ENCODE measurements around the gene NTNG1.
A peak's percentile ranks its signal among the peaks of the same experiment; 100 is the strongest.
"Not testable (repeated sequence)": the region's sequence is repeated elsewhere in the genome, so short reads cannot be mapped to it uniquely, and the experiment has no call there.

The NTNG1 gene

GRCh38 chr1:107140703-107141490 lies at the start of gene NTNG1:
NTNG1 (plus strand) TSS chr1:107141039.
- peak within 1 kb of the TSS; percentile 74 for H2AFZ ChIP-seq
- no peaks in the 10 kb centered on the region for H3K27me3 ChIP-seq (ENCODE audit: control insufficient read depth, insufficient read depth, low read length)
- no peaks in the 10 kb centered on the region for H3K36me3 ChIP-seq (ENCODE audit: control insufficient read depth, insufficient read depth, low read length)
- no peaks in the 10 kb centered on the region for H3K9me3 ChIP-seq (ENCODE audit: control insufficient read depth, low read length)
- peak within 1 kb of the TSS; percentile 75 for H3K4me3 ChIP-seq (ENCODE audit: low read depth, low read length)
- no peak within 1 kb of the TSS for H3K9ac ChIP-seq
- H3K4me1 ChIP-seq: no peaks in the 10 kb centered on the region
- H3K79me2 ChIP-seq: no peaks in the 10 kb centered on the region
- H3K27ac ChIP-seq: no peak within 1 kb of the TSS
- TF ChIP-seq CTCF (IDR thresholded peaks at IDR 0.05): no peak
- H3K4me2 ChIP-seq (ENCODE audit: low read length): peak within 1 kb of the TSS; percentile 79

- H2AFZ ChIP-seq: no peak overlapping the region
- no peak overlapping the region for H3K4me2 ChIP-seq (ENCODE audit: low read length)
- no peaks in the 10 kb centered on the region for H3K9me3 ChIP-seq (ENCODE audit: control insufficient read depth, low read length)
- no peak overlapping the region for H3K9ac ChIP-seq
- TF ChIP-seq CTCF (IDR thresholded peaks at IDR 0.05): no peak
- no peaks in the 10 kb centered on the region for H3K36me3 ChIP-seq (ENCODE audit: control insufficient read depth, insufficient read depth, low read length)
- H3K4me1 ChIP-seq: no peaks in the 10 kb centered on the region
- no peak overlapping the region for H3K27ac ChIP-seq
- H3K27me3 ChIP-seq (ENCODE audit: control insufficient read depth, insufficient read depth, low read length): no peaks in the 10 kb centered on the region
- H3K4me3 ChIP-seq (ENCODE audit: low read depth, low read length): no peak overlapping the region
- H3K79me2 ChIP-seq: no peaks in the 10 kb centered on the region
Measured at GRCh38 chr1:107091418-107091817, 49.4 kb upstream of the NTNG1 start.

GRCh38 chr1:107093395-107093794 lies 47.4 kb upstream of the NTNG1 start:
- H3K79me2 ChIP-seq; H3K27ac ChIP-seq; H3K4me3 ChIP-seq (ENCODE audit: low read depth, low read length); H3K9me3 ChIP-seq (ENCODE audit: control insufficient read depth, low read length); H3K4me2 ChIP-seq (ENCODE audit: low read length); H3K36me3 ChIP-seq (ENCODE audit: control insufficient read depth, insufficient read depth, low read length); H2AFZ ChIP-seq; H3K27me3 ChIP-seq (ENCODE audit: control insufficient read depth, insufficient read depth, low read length); H3K4me1 ChIP-seq; H3K9ac ChIP-seq: not testable (repeated sequence)

GRCh38 chr1:107095647-107096046 lies 45.2 kb upstream of the NTNG1 start:
- Histone ChIP-seq H3K36me3 (ENCODE audit: control insufficient read depth, insufficient read depth, low read length) (no peaks in the 10 kb centered on the region), H3K79me2 (no peaks in the 10 kb centered on the region)
- no peak for TF ChIP-seq CTCF (IDR thresholded peaks at IDR 0.05)

GRCh38 chr1:107096690-107097089 lies 44.1 kb upstream of the NTNG1 start:
- H3K9ac ChIP-seq: no peak overlapping the region
- no peak overlapping the region for H3K27ac ChIP-seq
- H3K9me3 ChIP-seq (ENCODE audit: control insufficient read depth, low read length): no peaks in the 10 kb centered on the region
- no peak for TF ChIP-seq CTCF (IDR thresholded peaks at IDR 0.05)
- H3K36me3 ChIP-seq (ENCODE audit: control insufficient read depth, insufficient read depth, low read length): no peaks in the 10 kb centered on the region
- H3K4me2 ChIP-seq (ENCODE audit: low read length): no peak overlapping the region
- no peak overlapping the region for H2AFZ ChIP-seq
- H3K79me2 ChIP-seq: no peaks in the 10 kb centered on the region
- no peaks in the 10 kb centered on the region for H3K4me1 ChIP-seq
- no peak overlapping the region for H3K4me3 ChIP-seq (ENCODE audit: low read depth, low read length)
- no peaks in the 10 kb centered on the region for H3K27me3 ChIP-seq (ENCODE audit: control insufficient read depth, insufficient read depth, low read length)

More at GRCh38 chr1:107095647-107096046, 45.2 kb upstream of the NTNG1 start:
- no peak overlapping the region for H2AFZ ChIP-seq
- no peak overlapping the region for H3K27ac ChIP-seq
- H3K27me3 ChIP-seq (ENCODE audit: control insufficient read depth, insufficient read depth, low read length): no peaks in the 10 kb centered on the region
- H3K9ac ChIP-seq: no peak overlapping the region
- H3K4me1 ChIP-seq: no peaks in the 10 kb centered on the region
- no peak overlapping the region for H3K4me2 ChIP-seq (ENCODE audit: low read length)
- H3K9me3 ChIP-seq (ENCODE audit: control insufficient read depth, low read length): no peaks in the 10 kb centered on the region
- H3K4me3 ChIP-seq (ENCODE audit: low read depth, low read length): no peak overlapping the region
